Activated CD4-positive, alpha-beta T cell treated with anti-CD3 and anti-CD28 coated beads, Interleukin-2, amount 10 ng/mL, durations not matched to agents 7 days and 5 days (primary cell): Measurements from ENCODE around the gene PYGL. TPM values are rescaled to one million over a fixed set of nuclear protein-coding genes. Genes with fewer than 3 reads are reported as not detected.
A peak's percentile ranks its signal among the peaks of the same experiment; 100 is the strongest.

ENCODE experiments used
- CTCF ChIA-PET: fragments of 350-600 bp; sonication (Branson Sonifier 250); formaldehyde crosslinking; loops from one replicate; lab custom pipeline; 2021; ENCODE audit warnings: antibody characterized with exemption; lab: Charles Lee
- POLR2A ChIA-PET: fragments of 350-600 bp; sonication (Branson Sonifier 250); formaldehyde crosslinking; loops from one replicate; lab custom pipeline; 2021; ENCODE audit warnings: antibody characterized with exemption; lab: Charles Lee
- DNase-seq: peaks from one replicate; pipeline ENCODE4 v3.0.0-alpha.2; 2020
- H3K27ac Mint-ChIP-seq: one replicate; pipeline ENCODE4 v1.8.0; 2021; ENCODE audit warnings: mild to moderate bottlenecking, moderate library complexity, mixed read lengths
- H3K27me3 Mint-ChIP-seq: one replicate; pipeline ENCODE4 v1.8.0; 2021; ENCODE audit warnings: mixed read lengths
- H3K36me3 Mint-ChIP-seq: one replicate; pipeline ENCODE4 v1.8.0; 2021; ENCODE audit warnings: low read depth, mixed read lengths
- H3K4me1 Mint-ChIP-seq: one replicate; pipeline ENCODE4 v1.8.0; 2021; ENCODE audit warnings: mixed read lengths
- H3K4me3 Mint-ChIP-seq: one replicate; pipeline ENCODE4 v1.8.0; 2021; ENCODE audit warnings: mild to moderate bottlenecking, moderate library complexity, mixed read lengths
- H3K9me3 Mint-ChIP-seq: one replicate; pipeline ENCODE4 v1.8.0; 2021; ENCODE audit warnings: mixed read lengths
- total RNA-seq, 2 experiments: library from RNA; stranded (reverse); gene quantifications; one replicate each; pipeline ENCODE4 v1.2.3, GENCODE V29; 2021

PYGL gene
- total RNA-seq = not detected

DNA sequence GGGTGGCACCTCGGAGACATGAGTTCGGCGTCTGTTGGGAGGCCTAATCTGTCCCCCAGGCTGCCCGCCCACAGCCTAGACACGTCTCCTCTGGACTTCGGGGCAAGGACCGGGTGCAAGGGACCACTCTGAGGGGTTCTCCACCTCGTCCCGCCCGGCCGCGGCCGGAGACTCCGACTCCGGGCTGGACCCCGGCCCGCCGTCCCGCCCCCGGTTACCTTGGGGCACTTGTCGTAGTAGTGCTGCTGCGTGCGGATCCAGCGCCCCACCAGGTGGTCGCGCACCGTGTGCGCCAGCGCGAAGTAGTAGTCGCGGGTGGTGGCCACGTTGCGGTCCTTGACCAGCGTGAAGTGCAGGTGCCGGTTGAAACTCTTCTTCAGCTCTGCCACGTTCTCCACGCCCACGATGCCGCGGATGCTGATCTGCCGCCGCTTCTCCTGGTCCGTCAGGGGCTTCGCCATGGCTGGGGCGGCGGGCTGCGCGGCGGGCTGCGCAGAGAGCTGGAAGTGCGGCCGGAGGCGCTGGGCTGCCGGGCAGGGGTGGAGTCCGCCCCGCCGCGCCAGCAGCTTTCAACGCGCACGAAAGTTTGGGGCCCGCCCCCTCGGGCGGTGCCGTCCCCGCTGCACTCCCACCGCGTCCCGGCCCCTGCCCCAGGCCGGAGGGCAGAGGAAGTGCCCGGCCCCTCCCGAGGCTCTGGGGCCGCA is at the start of gene PYGL:
TSS of gene PYGL (minus strand) at position 541 of the 704 bp plus-strand sequence. CDS start at position 461, 80 bp downstream.
- Mint-ChIP-seq H3K27ac (no peak within 1 kb of the TSS), H3K9me3 (no peaks in the 10 kb centered on the region), H3K36me3 (no peaks in the 10 kb centered on the region), H3K4me1 (peaks cover 12% of the 10 kb centered on the region), H3K27me3 (peaks cover 42% of the 10 kb centered on the region), H3K4me3 (peak within 1 kb of the TSS; percentile 65)
- DNase-seq = peak; percentile 9
- POLR2A ChIA-PET = no interaction called here
- CTCF ChIA-PET = no interaction called here

- H3K4me3 Mint-ChIP-seq = no peak overlapping the region
- peaks cover 6% of the 10 kb centered on the region for H3K27me3 Mint-ChIP-seq
- ChIA-PET POLR2A (no interaction called here), CTCF (no interaction called here)
- H3K27ac Mint-ChIP-seq = no peak overlapping the region
- no peaks in the 10 kb centered on the region for H3K9me3 Mint-ChIP-seq
- no peaks in the 10 kb centered on the region for H3K4me1 Mint-ChIP-seq
- no peak for DNase-seq
- H3K36me3 Mint-ChIP-seq = no peaks in the 10 kb centered on the region
These were observed 41.6 kb upstream of the PYGL start for GRCh38 chr14:50985859-50986331.

DNA sequence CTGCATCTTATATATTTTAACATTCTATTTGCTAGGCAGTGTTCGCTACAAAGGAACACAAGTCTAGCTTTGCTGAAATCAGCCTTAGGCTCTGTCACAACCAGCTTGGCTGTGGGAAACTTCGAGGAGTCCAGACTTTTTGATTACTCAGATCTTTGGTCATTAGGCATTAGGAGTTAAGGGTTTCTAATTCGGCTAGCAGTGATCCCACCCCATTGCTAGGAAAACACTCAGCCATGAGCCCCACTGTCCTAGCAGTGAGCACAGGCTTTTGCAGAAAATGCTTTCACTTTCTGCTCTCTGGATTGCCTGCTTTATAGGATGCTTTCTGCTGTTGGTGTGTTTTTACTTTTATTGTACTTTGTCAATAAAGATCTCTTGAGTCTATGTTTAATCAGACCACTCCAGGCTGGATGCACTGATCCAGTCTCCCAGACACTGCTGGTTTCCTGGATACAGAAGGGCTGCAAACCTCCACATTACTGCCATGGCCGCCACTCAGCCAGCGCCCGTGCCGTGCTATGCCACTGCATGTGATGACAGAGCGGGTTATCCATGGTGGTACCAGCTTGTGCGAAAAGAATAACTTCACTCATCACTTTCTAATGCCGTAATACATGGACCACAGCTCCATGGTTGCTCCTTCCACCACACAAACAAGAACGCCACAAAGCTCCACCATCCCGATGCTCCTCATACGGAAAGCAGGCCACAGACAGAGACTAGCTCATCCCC is 41.0 kb upstream of the PYGL start:
- no peak overlapping the region for H3K4me3 Mint-ChIP-seq
- H3K27me3 Mint-ChIP-seq = peaks cover 6% of the 10 kb centered on the region
- H3K4me1 Mint-ChIP-seq = no peaks in the 10 kb centered on the region
- H3K36me3 Mint-ChIP-seq = no peaks in the 10 kb centered on the region
- DNase-seq = no peak
- H3K9me3 Mint-ChIP-seq = no peaks in the 10 kb centered on the region
- ChIA-PET CTCF (no interaction called here), POLR2A (no interaction called here)
- no peak overlapping the region for H3K27ac Mint-ChIP-seq

DNA sequence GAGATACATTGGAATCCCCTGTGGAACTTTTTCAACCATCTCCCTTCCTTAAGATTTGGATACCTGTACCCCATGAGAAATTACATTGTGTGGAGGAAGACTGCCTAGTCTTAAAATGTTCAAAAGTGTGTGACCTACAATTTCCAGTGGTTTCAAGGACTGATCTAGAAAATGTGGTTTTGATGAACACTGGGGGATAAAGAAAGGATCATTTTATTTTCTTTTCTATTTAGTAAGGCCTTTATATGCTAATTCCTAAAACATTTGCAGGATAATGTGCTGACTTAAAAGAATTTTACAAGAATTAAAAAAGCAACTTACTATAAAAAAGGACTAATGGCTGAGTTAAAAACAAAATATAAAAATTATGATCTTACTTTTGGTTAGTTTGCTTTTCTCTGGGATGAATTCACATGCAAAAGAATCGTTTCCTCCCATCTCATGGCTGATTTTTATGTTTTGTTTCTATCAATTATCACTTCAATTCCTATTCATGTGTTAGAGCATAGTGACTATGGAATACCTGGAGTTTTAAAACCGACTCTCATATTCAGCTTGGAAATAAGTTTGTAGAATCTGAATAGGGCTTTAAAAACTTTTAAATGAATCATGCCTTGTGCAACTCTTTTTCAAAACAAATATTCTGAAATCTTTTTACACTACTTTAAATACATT is 39.9 kb upstream of the PYGL start:
- no peak for DNase-seq
- POLR2A ChIA-PET = no interaction called here
- Mint-ChIP-seq H3K4me3 (no peak overlapping the region), H3K27me3 (peaks cover 9% of the 10 kb centered on the region), H3K9me3 (no peaks in the 10 kb centered on the region), H3K36me3 (no peaks in the 10 kb centered on the region), H3K27ac (no peak overlapping the region), H3K4me1 (no peaks in the 10 kb centered on the region)
- CTCF ChIA-PET = no interaction called here

GRCh38 chr14:50979941-50980850 is 35.9 kb upstream of the PYGL start:
- H3K4me3 Mint-ChIP-seq = no peak overlapping the region
- peaks cover 7% of the 10 kb centered on the region for H3K27me3 Mint-ChIP-seq
- no peaks in the 10 kb centered on the region for H3K9me3 Mint-ChIP-seq
- H3K27ac Mint-ChIP-seq = no peak overlapping the region
- CTCF ChIA-PET = no interaction called here
- no peaks in the 10 kb centered on the region for H3K4me1 Mint-ChIP-seq
- POLR2A ChIA-PET = no interaction called here
- no peak for DNase-seq
- no peaks in the 10 kb centered on the region for H3K36me3 Mint-ChIP-seq

- ChIA-PET CTCF (no interaction called here), POLR2A (no interaction called here)
- Mint-ChIP-seq H3K27me3 (peaks cover 7% of the 10 kb centered on the region), H3K4me3 (no peak overlapping the region), H3K36me3 (no peaks in the 10 kb centered on the region), H3K4me1 (no peaks in the 10 kb centered on the region), H3K9me3 (no peaks in the 10 kb centered on the region), H3K27ac (no peak overlapping the region)
- no peak for DNase-seq
These were observed 34.6 kb upstream of the PYGL start for GRCh38 chr14:50978888-50979287.

DNA sequence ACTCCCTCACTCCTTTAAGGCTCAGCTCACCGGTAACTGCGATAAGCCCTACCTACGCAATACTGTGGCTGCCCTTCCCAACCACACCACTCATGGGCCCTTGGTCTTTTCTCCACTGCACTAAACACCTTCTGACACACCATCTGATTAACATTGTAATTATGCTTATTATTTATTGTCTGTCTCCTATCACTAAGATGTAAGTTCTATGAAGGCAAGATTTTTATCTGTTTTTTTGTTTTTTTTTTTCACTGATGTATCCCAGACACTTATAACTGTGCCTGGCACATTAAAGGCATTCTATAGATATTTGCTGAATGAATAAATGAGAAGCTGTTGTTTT is 34.2 kb upstream of the PYGL start:
- CTCF ChIA-PET = no interaction called here
- H3K9me3 Mint-ChIP-seq = no peaks in the 10 kb centered on the region
- peaks cover 7% of the 10 kb centered on the region for H3K27me3 Mint-ChIP-seq
- no peak overlapping the region for H3K27ac Mint-ChIP-seq
- DNase-seq = no peak
- H3K4me1 Mint-ChIP-seq = no peaks in the 10 kb centered on the region
- no peaks in the 10 kb centered on the region for H3K36me3 Mint-ChIP-seq
- no peak overlapping the region for H3K4me3 Mint-ChIP-seq
- POLR2A ChIA-PET = no interaction called here

GRCh38 chr14:50977863-50978528 is 33.7 kb upstream of the PYGL start:
- H3K36me3 Mint-ChIP-seq = no peaks in the 10 kb centered on the region
- ChIA-PET POLR2A (no interaction called here), CTCF (no interaction called here)
- no peak overlapping the region for H3K4me3 Mint-ChIP-seq
- H3K27ac Mint-ChIP-seq = no peak overlapping the region
- H3K4me1 Mint-ChIP-seq = no peaks in the 10 kb centered on the region
- no peaks in the 10 kb centered on the region for H3K9me3 Mint-ChIP-seq
- no peak for DNase-seq
- peaks cover 7% of the 10 kb centered on the region for H3K27me3 Mint-ChIP-seq

- no peak for DNase-seq
- POLR2A ChIA-PET = no interaction called here
- Mint-ChIP-seq H3K4me3 (no peak overlapping the region), H3K36me3 (no peaks in the 10 kb centered on the region), H3K27ac (no peak overlapping the region), H3K9me3 (no peaks in the 10 kb centered on the region), H3K27me3 (peaks cover 4% of the 10 kb centered on the region), H3K4me1 (no peaks in the 10 kb centered on the region)
- CTCF ChIA-PET = no interaction called here
These were observed 29.8 kb upstream of the PYGL start for GRCh38 chr14:50974118-50974517.

GRCh38 chr14:50972734-50973133 is 28.5 kb upstream of the PYGL start:
- ChIA-PET CTCF (no interaction called here), POLR2A (no interaction called here)
- no peak for DNase-seq
- no peaks in the 10 kb centered on the region for H3K36me3 Mint-ChIP-seq
- H3K4me1 Mint-ChIP-seq = no peaks in the 10 kb centered on the region
- H3K9me3 Mint-ChIP-seq = no peaks in the 10 kb centered on the region
- no peak overlapping the region for H3K4me3 Mint-ChIP-seq
- peaks cover 7% of the 10 kb centered on the region for H3K27me3 Mint-ChIP-seq
- no peak overlapping the region for H3K27ac Mint-ChIP-seq

DNA sequence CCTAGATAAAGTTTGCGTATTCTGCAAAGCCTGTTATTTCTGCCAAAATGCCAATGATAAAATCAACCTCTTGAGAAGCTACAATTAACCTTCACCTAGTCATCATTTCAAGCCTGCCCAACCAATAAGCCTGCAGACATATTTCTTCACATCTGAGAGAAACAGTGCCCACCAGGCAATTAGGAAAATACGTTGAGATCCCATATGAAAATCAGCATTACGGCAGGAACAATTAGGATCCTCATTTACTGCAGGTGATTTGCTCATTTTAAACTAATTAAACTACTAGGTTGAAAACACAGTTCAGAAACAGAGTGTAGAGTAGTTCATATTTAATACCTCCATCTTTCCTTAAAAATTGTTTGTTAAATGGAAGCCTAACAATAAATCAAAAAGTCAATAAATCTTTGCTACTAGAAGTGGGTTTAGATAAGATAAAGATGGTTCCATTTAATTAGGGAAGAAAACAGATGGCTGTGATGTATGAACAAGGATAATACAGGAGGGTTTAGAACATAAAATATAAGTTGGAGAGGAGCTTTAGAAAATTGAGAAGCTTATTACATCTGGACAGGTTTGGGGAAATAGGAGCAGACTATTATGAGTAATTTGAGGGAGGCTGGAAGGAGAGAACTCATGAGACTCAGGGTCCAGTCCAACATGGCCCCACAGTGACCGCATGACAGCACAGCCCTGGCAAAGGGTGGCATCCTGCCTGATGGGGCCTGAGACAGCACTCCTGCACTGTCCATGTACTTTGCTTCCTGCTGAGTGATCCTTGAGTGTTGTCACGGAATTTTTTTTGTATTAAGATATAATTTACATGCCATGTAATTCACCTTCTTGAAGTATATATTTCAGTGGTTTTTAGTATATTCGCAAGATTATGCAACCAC is 26.9 kb upstream of the PYGL start:
- ChIA-PET CTCF (interaction anchor here (1.3 kb wide), 1 partner anchor 11 kb away, joined by 3 read pairs; no protein-coding TSS in a partner anchor), POLR2A (no interaction called here)
- no peaks in the 10 kb centered on the region for H3K4me1 Mint-ChIP-seq

More for the DNA sequence above, 26.9 kb upstream of the PYGL start:
- no peak overlapping the region for H3K4me3 Mint-ChIP-seq
- H3K27ac Mint-ChIP-seq = no peak overlapping the region
- no peaks in the 10 kb centered on the region for H3K9me3 Mint-ChIP-seq
- peaks cover 7% of the 10 kb centered on the region for H3K27me3 Mint-ChIP-seq
- no peak for DNase-seq
- H3K36me3 Mint-ChIP-seq = no peaks in the 10 kb centered on the region
